ENCODE data around the gene TMEM219. TPM values are rescaled to one million over a fixed set of nuclear protein-coding genes. Genes with fewer than 3 reads are reported as not detected.

Gene TMEM219
- total and polyA plus RNA-seq, 9 of the 15 experiments (the other 6 are each of a cell fraction or from before 2014, with no cell fraction given): 35.3 to 62.8 (median 55.5) TPM

GRCh38 chr16:29995324-29995910 is 33.5 kb downstream of the TMEM219 start, which contains the start of gene HIRIP3 (continued):
- no peak for TF ChIP-seq CBX5 (IDR thresholded peaks at IDR 0.05; ENCODE audit: borderline replicate concordance, low read depth)
- TF ChIP-seq ZBTB26 (CRISPR knock-in tag; IDR thresholded peaks at IDR 0.05): no peak
- TF ChIP-seq ZBTB8A (IDR thresholded peaks at IDR 0.05; ENCODE audit: partially characterized antibody): no peak
- peak; percentile 73 to 93 (median 87) for TF ChIP-seq YY1 (IDR thresholded peaks at IDR 0.05; ENCODE audit: borderline replicate concordance in 1 of 3, control insufficient read depth in 1 of 3, extremely low read depth in 1 of 3, insufficient read depth in 3 of 3, insufficient read length in 1 of 3, insufficient replicate concordance in 2 of 3, low read depth in 1 of 3, low read length in 2 of 3)
- peak; percentile 77; the same call in 1 of the 2 replicates for TF ChIP-seq ZNF175 (CRISPR knock-in tag; IDR thresholded peaks at IDR 0.05; ENCODE audit: low read depth)
- TF ChIP-seq MED1 (CRISPR knock-in tag; IDR thresholded peaks at IDR 0.05; ENCODE audit: borderline replicate concordance): no peak
- TF ChIP-seq PTRF (tag; IDR thresholded peaks at IDR 0.05): no peak
- TF ChIP-seq KLF10 (CRISPR knock-in tag; IDR thresholded peaks at IDR 0.05): no peak
- TF ChIP-seq PPARD (CRISPR knock-in tag; IDR thresholded peaks at IDR 0.05): no peak
- TF ChIP-seq E2F3 (CRISPR knock-in tag; IDR thresholded peaks at IDR 0.05): peak; percentile 97
- no peak for TF ChIP-seq ZNF518B (CRISPR knock-in tag; IDR thresholded peaks at IDR 0.05)
- no peak for TF ChIP-seq POLR2AphosphoS5 (IDR thresholded peaks at IDR 0.05; ENCODE audit: control insufficient read depth, insufficient read depth, low read depth, low read length)
- 0 out of 2 replicates have a peak, but pooled peaks have one; percentile 53 for TF ChIP-seq HDAC8 (tag; IDR thresholded peaks at IDR 0.05)
- peak; percentile 85 for TF ChIP-seq TAF7 (tag; IDR thresholded peaks at IDR 0.05)
- TF ChIP-seq HOMEZ (CRISPR knock-in tag; IDR thresholded peaks at IDR 0.05): no peak
- peak; percentile 69; the same call in 1 of the 2 replicates for TF ChIP-seq PML (IDR thresholded peaks at IDR 0.05; ENCODE audit: low read length)
- TF ChIP-seq TAF15 (IDR thresholded peaks at IDR 0.05; ENCODE audit: low read depth, low read length): no peak
- TF ChIP-seq RBM39 (optimal IDR thresholded peaks at IDR 0.05; ENCODE audit: low read depth, low read length): peak; percentile 19
- no peak for TF ChIP-seq HOXB6 (CRISPR knock-in tag; IDR thresholded peaks at IDR 0.05; ENCODE audit: borderline replicate concordance)
- TF ChIP-seq SMC3 (conservative IDR thresholded peaks at IDR 0.05; ENCODE audit: insufficient read depth, low read depth, low read length): no peak
- no peak for TF ChIP-seq ZBTB7A (IDR thresholded peaks at IDR 0.05; ENCODE audit: borderline replicate concordance, control insufficient read depth, low read depth, low read length)
